GM23338 (cell line): Measurements from ENCODE around the gene CALML3.

Source experiments
- EZH2 ChIP-seq: fragments of 200-600 bp; sonication (generic); IDR thresholded peaks from one replicate; pipeline ENCODE4 v1.8.0; 2017; ENCODE audit warnings: antibody characterized with exemption, mild to moderate bottlenecking, low read depth; ENCODE audit not compliant: unreplicated experiment
- EZH2phosphoT487 ChIP-seq: fragments of 200-600 bp; sonication (generic); IDR thresholded peaks from one replicate; pipeline ENCODE4 v1.8.1; 2018; ENCODE audit warnings: antibody characterized with exemption; ENCODE audit not compliant: unreplicated experiment
- JUNB ChIP-seq: IDR thresholded peaks from one replicate; pipeline ENCODE4 v1.6.1; 2016; ENCODE audit warnings: antibody characterized with exemption; ENCODE audit not compliant: unreplicated experiment
- POLR2AphosphoS5 ChIP-seq: IDR thresholded peaks from 2 replicates; pipeline ENCODE4 v1.6.1; 2016; ENCODE audit warnings: antibody characterized with exemption, low read depth
- REST ChIP-seq: IDR thresholded peaks from one replicate; pipeline ENCODE4 v1.6.1; 2018; ENCODE audit warnings: antibody characterized with exemption; ENCODE audit not compliant: unreplicated experiment
- STAT1 ChIP-seq: IDR thresholded peaks from one replicate; pipeline ENCODE4 v1.6.1; 2016; ENCODE audit warnings: antibody characterized with exemption; ENCODE audit not compliant: unreplicated experiment
- ZNF114 ChIP-seq: fragments of 250-450 bp; sonication (Bioruptor Pico); IDR thresholded peaks from 2 replicates; pipeline ENCODE4 v1.5.0; 2020; ENCODE audit warnings: mild to moderate bottlenecking, moderate library complexity
- TF ChIP-seq, protein P1 (sequence below): fragments of 250-450 bp; sonication (Bioruptor Pico); IDR thresholded peaks from 2 replicates; pipeline ENCODE4 v1.5.0; 2020; ENCODE audit warnings: mild to moderate bottlenecking, moderate library complexity
- TF ChIP-seq, protein P2 (sequence below), 2 experiments: fragments of 200-600 bp in 1 of 2; sonication (generic) in 1 of 2; conservative IDR thresholded peaks; 2 replicates each; pipeline versions ENCODE4 v1.5.1 to v1.6.1; 2016 to 2017; ENCODE audit warnings: antibody characterized with exemption in 2 of 2, low read depth in 2 of 2, mild to moderate bottlenecking in 2 of 2, moderate library complexity in 1 of 2
- TF ChIP-seq, protein P3 (sequence below): IDR thresholded peaks from 2 replicates; pipeline ENCODE4 v1.6.1; 2016; ENCODE audit warnings: antibody characterized with exemption

DNA sequence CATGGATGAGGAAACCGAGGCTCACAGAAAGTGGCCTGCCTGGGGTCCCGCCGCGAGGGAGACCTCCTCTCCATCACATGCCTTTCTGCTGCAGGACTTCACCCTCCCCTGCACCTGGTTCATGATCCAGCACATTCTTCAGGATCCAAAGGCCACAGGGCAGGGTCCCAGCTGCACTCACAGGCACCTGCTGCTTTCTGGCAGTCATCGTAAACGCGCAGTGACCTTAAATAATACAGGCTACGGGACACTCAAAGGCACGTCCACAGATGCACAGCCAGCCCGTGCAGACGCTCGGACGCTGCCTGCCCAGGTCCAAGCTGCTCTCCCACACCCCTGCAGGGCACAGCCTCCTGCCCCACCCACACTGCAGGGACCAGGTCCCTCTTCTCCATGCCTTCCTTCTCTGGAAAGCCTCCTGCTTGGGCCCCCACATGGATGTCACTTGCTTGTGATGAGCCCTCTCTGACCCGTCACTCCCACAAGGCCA, 49.9 kb downstream of the CALML3 start:
- TF ChIP-seq, protein P1, sequence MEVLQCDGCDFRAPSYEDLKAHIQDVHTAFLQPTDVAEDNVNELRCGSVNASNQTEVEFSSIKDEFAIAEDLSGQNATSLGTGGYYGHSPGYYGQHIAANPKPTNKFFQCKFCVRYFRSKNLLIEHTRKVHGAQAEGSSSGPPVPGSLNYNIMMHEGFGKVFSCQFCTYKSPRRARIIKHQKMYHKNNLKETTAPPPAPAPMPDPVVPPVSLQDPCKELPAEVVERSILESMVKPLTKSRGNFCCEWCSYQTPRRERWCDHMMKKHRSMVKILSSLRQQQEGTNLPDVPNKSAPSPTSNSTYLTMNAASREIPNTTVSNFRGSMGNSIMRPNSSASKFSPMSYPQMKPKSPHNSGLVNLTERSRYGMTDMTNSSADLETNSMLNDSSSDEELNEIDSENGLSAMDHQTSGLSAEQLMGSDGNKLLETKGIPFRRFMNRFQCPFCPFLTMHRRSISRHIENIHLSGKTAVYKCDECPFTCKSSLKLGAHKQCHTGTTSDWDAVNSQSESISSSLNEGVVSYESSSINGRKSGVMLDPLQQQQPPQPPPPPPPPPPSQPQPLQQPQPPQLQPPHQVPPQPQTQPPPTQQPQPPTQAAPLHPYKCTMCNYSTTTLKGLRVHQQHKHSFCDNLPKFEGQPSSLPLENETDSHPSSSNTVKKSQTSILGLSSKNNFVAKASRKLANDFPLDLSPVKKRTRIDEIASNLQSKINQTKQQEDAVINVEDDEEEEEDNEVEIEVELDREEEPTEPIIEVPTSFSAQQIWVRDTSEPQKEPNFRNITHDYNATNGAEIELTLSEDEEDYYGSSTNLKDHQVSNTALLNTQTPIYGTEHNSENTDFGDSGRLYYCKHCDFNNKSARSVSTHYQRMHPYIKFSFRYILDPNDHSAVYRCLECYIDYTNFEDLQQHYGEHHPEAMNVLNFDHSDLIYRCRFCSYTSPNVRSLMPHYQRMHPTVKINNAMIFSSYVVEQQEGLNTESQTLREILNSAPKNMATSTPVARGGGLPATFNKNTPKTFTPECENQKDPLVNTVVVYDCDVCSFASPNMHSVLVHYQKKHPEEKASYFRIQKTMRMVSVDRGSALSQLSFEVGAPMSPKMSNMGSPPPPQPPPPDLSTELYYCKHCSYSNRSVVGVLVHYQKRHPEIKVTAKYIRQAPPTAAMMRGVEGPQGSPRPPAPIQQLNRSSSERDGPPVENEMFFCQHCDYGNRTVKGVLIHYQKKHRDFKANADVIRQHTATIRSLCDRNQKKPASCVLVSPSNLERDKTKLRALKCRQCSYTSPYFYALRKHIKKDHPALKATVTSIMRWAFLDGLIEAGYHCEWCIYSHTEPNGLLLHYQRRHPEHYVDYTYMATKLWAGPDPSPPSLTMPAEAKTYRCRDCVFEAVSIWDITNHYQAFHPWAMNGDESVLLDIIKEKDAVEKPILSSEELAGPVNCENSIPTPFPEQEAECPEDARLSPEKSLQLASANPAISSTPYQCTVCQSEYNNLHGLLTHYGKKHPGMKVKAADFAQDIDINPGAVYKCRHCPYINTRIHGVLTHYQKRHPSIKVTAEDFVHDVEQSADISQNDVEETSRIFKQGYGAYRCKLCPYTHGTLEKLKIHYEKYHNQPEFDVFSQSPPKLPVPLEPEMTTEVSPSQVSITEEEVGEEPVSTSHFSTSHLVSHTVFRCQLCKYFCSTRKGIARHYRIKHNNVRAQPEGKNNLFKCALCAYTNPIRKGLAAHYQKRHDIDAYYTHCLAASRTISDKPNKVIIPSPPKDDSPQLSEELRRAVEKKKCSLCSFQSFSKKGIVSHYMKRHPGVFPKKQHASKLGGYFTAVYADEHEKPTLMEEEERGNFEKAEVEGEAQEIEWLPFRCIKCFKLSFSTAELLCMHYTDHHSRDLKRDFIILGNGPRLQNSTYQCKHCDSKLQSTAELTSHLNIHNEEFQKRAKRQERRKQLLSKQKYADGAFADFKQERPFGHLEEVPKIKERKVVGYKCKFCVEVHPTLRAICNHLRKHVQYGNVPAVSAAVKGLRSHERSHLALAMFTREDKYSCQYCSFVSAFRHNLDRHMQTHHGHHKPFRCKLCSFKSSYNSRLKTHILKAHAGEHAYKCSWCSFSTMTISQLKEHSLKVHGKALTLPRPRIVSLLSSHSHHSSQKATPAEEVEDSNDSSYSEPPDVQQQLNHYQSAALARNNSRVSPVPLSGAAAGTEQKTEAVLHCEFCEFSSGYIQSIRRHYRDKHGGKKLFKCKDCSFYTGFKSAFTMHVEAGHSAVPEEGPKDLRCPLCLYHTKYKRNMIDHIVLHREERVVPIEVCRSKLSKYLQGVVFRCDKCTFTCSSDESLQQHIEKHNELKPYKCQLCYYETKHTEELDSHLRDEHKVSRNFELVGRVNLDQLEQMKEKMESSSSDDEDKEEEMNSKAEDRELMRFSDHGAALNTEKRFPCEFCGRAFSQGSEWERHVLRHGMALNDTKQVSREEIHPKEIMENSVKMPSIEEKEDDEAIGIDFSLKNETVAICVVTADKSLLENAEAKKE, result no peak
- TF ChIP-seq POLR2AphosphoS5 (no peak), EZH2phosphoT487 (no peak), REST (no peak), JUNB (no peak), STAT1 (no peak), EZH2 (no peak), ZNF114 (CRISPR knock-in tag) (no peak)
- TF ChIP-seq, protein P2, sequence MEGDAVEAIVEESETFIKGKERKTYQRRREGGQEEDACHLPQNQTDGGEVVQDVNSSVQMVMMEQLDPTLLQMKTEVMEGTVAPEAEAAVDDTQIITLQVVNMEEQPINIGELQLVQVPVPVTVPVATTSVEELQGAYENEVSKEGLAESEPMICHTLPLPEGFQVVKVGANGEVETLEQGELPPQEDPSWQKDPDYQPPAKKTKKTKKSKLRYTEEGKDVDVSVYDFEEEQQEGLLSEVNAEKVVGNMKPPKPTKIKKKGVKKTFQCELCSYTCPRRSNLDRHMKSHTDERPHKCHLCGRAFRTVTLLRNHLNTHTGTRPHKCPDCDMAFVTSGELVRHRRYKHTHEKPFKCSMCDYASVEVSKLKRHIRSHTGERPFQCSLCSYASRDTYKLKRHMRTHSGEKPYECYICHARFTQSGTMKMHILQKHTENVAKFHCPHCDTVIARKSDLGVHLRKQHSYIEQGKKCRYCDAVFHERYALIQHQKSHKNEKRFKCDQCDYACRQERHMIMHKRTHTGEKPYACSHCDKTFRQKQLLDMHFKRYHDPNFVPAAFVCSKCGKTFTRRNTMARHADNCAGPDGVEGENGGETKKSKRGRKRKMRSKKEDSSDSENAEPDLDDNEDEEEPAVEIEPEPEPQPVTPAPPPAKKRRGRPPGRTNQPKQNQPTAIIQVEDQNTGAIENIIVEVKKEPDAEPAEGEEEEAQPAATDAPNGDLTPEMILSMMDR (conservative IDR thresholded peaks at IDR 0.05; ENCODE audit: low read depth in 2 of 2), result no peak
- TF ChIP-seq, protein P3, sequence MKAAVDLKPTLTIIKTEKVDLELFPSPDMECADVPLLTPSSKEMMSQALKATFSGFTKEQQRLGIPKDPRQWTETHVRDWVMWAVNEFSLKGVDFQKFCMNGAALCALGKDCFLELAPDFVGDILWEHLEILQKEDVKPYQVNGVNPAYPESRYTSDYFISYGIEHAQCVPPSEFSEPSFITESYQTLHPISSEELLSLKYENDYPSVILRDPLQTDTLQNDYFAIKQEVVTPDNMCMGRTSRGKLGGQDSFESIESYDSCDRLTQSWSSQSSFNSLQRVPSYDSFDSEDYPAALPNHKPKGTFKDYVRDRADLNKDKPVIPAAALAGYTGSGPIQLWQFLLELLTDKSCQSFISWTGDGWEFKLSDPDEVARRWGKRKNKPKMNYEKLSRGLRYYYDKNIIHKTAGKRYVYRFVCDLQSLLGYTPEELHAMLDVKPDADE, result no peak
